ENCODE results near the gene ASAP2. TPM values are rescaled to one million over a fixed set of nuclear protein-coding genes. Genes with fewer than 3 reads are reported as not detected.

The ASAP2 gene
- total and polyA plus RNA-seq, 9 of the 15 experiments (the other 6 are each of a cell fraction or from before 2014, with no cell fraction given), result 0.06 to 4.3 (median 3.1) TPM

DNA sequence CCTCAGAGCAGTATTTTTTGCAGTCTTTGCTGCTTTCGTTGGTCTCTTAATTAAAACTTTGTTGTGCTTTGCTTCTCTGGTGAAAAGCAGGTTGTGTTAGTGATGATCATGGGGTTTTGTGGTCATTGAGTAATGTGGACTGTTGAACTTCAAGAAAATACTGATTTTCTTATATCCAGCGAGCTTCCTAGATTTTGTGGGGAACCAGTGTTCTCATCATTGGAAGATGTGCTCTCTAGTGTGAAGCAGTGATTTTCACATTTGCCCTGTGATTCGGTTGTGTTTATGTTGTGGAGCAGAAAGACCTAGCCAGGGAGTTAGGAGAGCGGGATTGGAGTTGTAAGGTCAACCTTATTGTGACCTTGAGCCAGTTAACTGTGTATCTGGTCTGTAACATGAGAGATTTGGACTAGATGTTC, 12.4 kb downstream of the ASAP2 start:
- Histone ChIP-seq H3K79me2 (ENCODE audit: control insufficient read depth, insufficient read depth, low read length) (no peaks in the 10 kb centered on the region), H3K4me1 (replicated peaks in 1 of 2; ENCODE audit: control insufficient read depth in 2 of 2, insufficient read depth in 2 of 2, low read length in 2 of 2) (no peaks in the 10 kb centered on the region; a peak in 1 of 5 replicates), H3K9me3 (replicated peaks; ENCODE audit: control insufficient read depth, insufficient read depth, low read depth, low read length) (no peaks in the 10 kb centered on the region), H3K27ac (ENCODE audit: extremely low read depth, low read depth, low read length) (no peak overlapping the region), H3K4me3 (no peak overlapping the region), H3K9ac (ENCODE audit: insufficient read depth in 1 of 2, low read depth in 2 of 2, low read length in 2 of 2) (no peak overlapping the region), H3K36me3 (ENCODE audit: control insufficient read depth, insufficient read depth, low read length) (no peaks in the 10 kb centered on the region), H3K4me2 (ENCODE audit: insufficient read depth, low read length) (no peak overlapping the region), H3K9me1 (ENCODE audit: control insufficient read depth, insufficient read depth, low read length) (no peaks in the 10 kb centered on the region), H2AFZ (ENCODE audit: low read depth, low read length) (no peak overlapping the region), H3K27me3 (ENCODE audit: control insufficient read depth in 2 of 2, insufficient read depth in 2 of 2, low read length in 2 of 2) (peaks cover 0 to 6% of the 10 kb centered on the region in 2 experiments; a peak in 1 of 5 replicates), H4K20me1 (replicated peaks; ENCODE audit: control insufficient read depth, insufficient read depth, low read length) (no peaks in the 10 kb centered on the region)
- in situ Hi-C loops (cut with MboI) (no loop called here), intact Hi-C loops (cut with micrococcal nuclease) (no loop called here)
- ChIA-PET CTCF (ENCODE audit: low intra/inter-chr PET ratio) (no interaction called here), POLR2A (interaction anchor here (0.6 to 1.0 kb wide), 3 partner anchors 11 to 146 kb away, joined by 3 read pairs; no protein-coding TSS in a partner anchor)
- TF ChIP-seq CBFA2T2 (conservative IDR thresholded peaks at IDR 0.05) (no peak), KLF10 (CRISPR knock-in tag; IDR thresholded peaks at IDR 0.05) (no peak), ZC3H4 (CRISPR knock-in tag; IDR thresholded peaks at IDR 0.05; ENCODE audit: borderline replicate concordance) (no peak), HMGXB4 (CRISPR knock-in tag; IDR thresholded peaks at IDR 0.05) (no peak), CBX3 (IDR thresholded peaks at IDR 0.05; ENCODE audit: borderline replicate concordance in 1 of 2, low read length in 2 of 2) (no peak), HBP1 (CRISPR knock-in tag; IDR thresholded peaks at IDR 0.05) (no peak), DACH1 (IDR thresholded peaks at IDR 0.05; ENCODE audit: partially characterized antibody) (no peak), SRSF1 (IDR thresholded peaks at IDR 0.05; ENCODE audit: low read depth, low read length) (no peak), ZNF282 (CRISPR knock-in tag; IDR thresholded peaks at IDR 0.05) (no peak), ESRRB (CRISPR knock-in tag; IDR thresholded peaks at IDR 0.05; ENCODE audit: borderline replicate concordance) (no peak), IRF9 (tag; IDR thresholded peaks at IDR 0.05) (no peak), ATF7 (IDR thresholded peaks at IDR 0.05) (no peak), ZNF347 (CRISPR knock-in tag; IDR thresholded peaks at IDR 0.05; ENCODE audit: low read depth) (no peak), SMAD4 (CRISPR knock-in tag; conservative IDR thresholded peaks at IDR 0.05) (no peak), U2AF1 (optimal IDR thresholded peaks at IDR 0.05; ENCODE audit: low read depth, low read length) (no peak), PHF8 (IDR thresholded peaks at IDR 0.05; ENCODE audit: borderline replicate concordance, low read length) (no peak)
- ATAC-seq, result no peak
- 14% methylated on average over 4 of the region's 4 CpGs for WGBS (ENCODE audit: insufficient coverage, low coverage, missing lambda C conversion rate)
- no peak for FAIRE-seq
- DNase-seq (ENCODE audit: extremely low read depth in 1 of 4, low spot score in 3 of 4), result no peak
- no TSS peak for BruUV-seq (replicated peaks)
